CD4-positive, alpha-beta T cell (primary cell): ENCODE data around the gene PCDHA3. TPM values are rescaled to one million over a fixed set of nuclear protein-coding genes. Genes with fewer than 3 reads are reported as not detected.

ENCODE experiments used
- ATAC-seq: fragments of 200-7000 bp; cut with Tn5 transposase; one replicate; pipeline ENCODE4 v1.10.0; 2022; ENCODE audit warnings: mild to moderate bottlenecking; ENCODE audit not compliant: poor library complexity
- CTCF ChIA-PET: fragments of 350-600 bp; sonication (Branson Sonifier 250); formaldehyde crosslinking; loops from one replicate; lab custom pipeline; 2021; ENCODE audit warnings: antibody characterized with exemption, inconsistent platforms; lab: Charles Lee
- POLR2A ChIA-PET: fragments of 350-600 bp; sonication (Branson Sonifier 250); formaldehyde crosslinking; loops from one replicate; lab custom pipeline; 2021; ENCODE audit warnings: antibody characterized with exemption, inconsistent platforms; lab: Charles Lee
- DNase-seq, 14 experiments: peaks; one replicate each; pipeline ENCODE4 v3.0.0-alpha.2; 2013 to 2020; ENCODE audit warnings: mixed read lengths in 2 of 14
- H3K27ac ChIP-seq, 2 donors: one replicate each; pipeline versions ENCODE4 v1.5.1 to v1.7.0; 2013; ENCODE audit warnings: low read length in 2 of 2, low read depth in 1 of 2, mild to moderate bottlenecking in 1 of 2
- H3K27me3 ChIP-seq, 2 experiments: 1 replicate in 1 of 2; 2 replicates in 1 of 2; pipeline versions ENCODE4 v1.6.1 to v1.7.0; 2013; ENCODE audit warnings: low read length in 2 of 2, control low read depth in 1 of 2, mild to moderate bottlenecking in 1 of 2, moderate library complexity in 1 of 2; ENCODE audit not compliant: insufficient read depth in 2 of 2, control insufficient read depth in 1 of 2
- H3K36me3 ChIP-seq: one replicate; pipeline ENCODE4 v1.6.1; 2013; ENCODE audit warnings: low read length, control low read depth; ENCODE audit not compliant: insufficient read depth
- H3K4me1 ChIP-seq: one replicate; pipeline ENCODE4 v1.6.1; 2013; ENCODE audit warnings: low read length, control low read depth; ENCODE audit not compliant: insufficient read depth
- H3K4me3 ChIP-seq: one replicate; pipeline ENCODE4 v1.5.1; 2013; ENCODE audit warnings: mild to moderate bottlenecking, low read length, moderate library complexity
- H3K9me3 ChIP-seq, 2 experiments: 1 replicate in 1 of 2; 2 replicates in 1 of 2; pipeline versions ENCODE4 v1.6.1 to v1.7.0; 2013; ENCODE audit warnings: low read length in 2 of 2, mild to moderate bottlenecking in 2 of 2, control low read depth in 1 of 2, moderate library complexity in 1 of 2; ENCODE audit not compliant: control insufficient read depth in 1 of 2, insufficient read depth in 1 of 2
- H3K27ac Mint-ChIP-seq: one replicate; pipeline ENCODE4 v1.8.0; 2020; ENCODE audit warnings: mixed read lengths
- H3K27me3 Mint-ChIP-seq: one replicate; pipeline ENCODE4 v1.8.0; 2021; ENCODE audit warnings: mixed read lengths
- H3K36me3 Mint-ChIP-seq: one replicate; pipeline ENCODE4 v1.8.0; 2021; ENCODE audit warnings: low read depth, mixed read lengths
- H3K4me1 Mint-ChIP-seq: one replicate; pipeline ENCODE4 v1.8.0; 2021; ENCODE audit warnings: low read depth, mixed read lengths
- H3K4me3 Mint-ChIP-seq: one replicate; pipeline ENCODE4 v1.8.0; 2020; ENCODE audit warnings: mild to moderate bottlenecking, mixed read lengths
- H3K9me3 Mint-ChIP-seq: one replicate; pipeline ENCODE4 v1.8.0; 2020; ENCODE audit warnings: mixed read lengths
- CTCF ChIP-seq: fragments of 200-600 bp; IDR thresholded peaks from one replicate; pipeline ENCODE4 v1.8.0; 2022; ENCODE audit warnings: antibody characterized with exemption, mild to moderate bottlenecking
- intact Hi-C, 2 experiments: fragments of 100-400 bp; cut with DNase I in 1 of 2; cut with micrococcal nuclease in 1 of 2; formaldehyde crosslinking; loops; one replicate each; pipeline versions ENCODE4 v1.15.1 to v1.9.0; 2023 to 2025; cut with DNase I, micrococcal nuclease
- polyA plus RNA-seq, 2 donors: library from polyadenylated mRNA; unstranded; fragments of 120-200 nt; gene quantifications; one replicate each; pipeline ENCODE4 v1.2.1, GENCODE V29; 2013
- total RNA-seq, 174 experiments: library from RNA in 2 of 174; stranded (reverse) in 2 of 174; gene quantifications; one replicate each; pipeline ENCODE4 v1.2.3 and lab custom pipeline; 2021 to 2026

Gene PCDHA3
- total RNA-seq = not detected
- not detected for polyA plus RNA-seq (2013, experiment 1 of 2)
- 0.01 TPM for polyA plus RNA-seq (2013, experiment 2 of 2)
- total RNA-seq (lab: John Stamatoyannopoulos, UW) = 0 to 0.18 (median 0) reads per million in 172 experiments

GRCh38 chr5:140800816-140801493 is at the start of gene PCDHA3:
Gene PCDHA3 (plus strand): TSS chr5:140801057.
- Histone ChIP-seq H3K4me1 (no peaks in the 10 kb centered on the region), H3K27me3 (peaks cover 10 to 11% of the 10 kb centered on the region in 2 experiments), H3K4me3 (no peak within 1 kb of the TSS), H3K9me3 (peaks cover 27 to 34% of the 10 kb centered on the region in 2 experiments), H3K27ac (no peak within 1 kb of the TSS), H3K36me3 (no peaks in the 10 kb centered on the region)
- Mint-ChIP-seq H3K9me3 (peaks cover 20% of the 10 kb centered on the region), H3K4me1 (no peaks in the 10 kb centered on the region), H3K36me3 (peaks cover 28% of the 10 kb centered on the region), H3K27ac (no peak within 1 kb of the TSS), H3K4me3 (no peak within 1 kb of the TSS), H3K27me3 (peaks cover 46% of the 10 kb centered on the region)
- ChIA-PET POLR2A (no interaction called here), CTCF (no interaction called here)
- no peak for TF ChIP-seq CTCF
- ATAC-seq (no peak), DNase-seq (no peak)
- intact Hi-C loops = no loop called here

DNA sequence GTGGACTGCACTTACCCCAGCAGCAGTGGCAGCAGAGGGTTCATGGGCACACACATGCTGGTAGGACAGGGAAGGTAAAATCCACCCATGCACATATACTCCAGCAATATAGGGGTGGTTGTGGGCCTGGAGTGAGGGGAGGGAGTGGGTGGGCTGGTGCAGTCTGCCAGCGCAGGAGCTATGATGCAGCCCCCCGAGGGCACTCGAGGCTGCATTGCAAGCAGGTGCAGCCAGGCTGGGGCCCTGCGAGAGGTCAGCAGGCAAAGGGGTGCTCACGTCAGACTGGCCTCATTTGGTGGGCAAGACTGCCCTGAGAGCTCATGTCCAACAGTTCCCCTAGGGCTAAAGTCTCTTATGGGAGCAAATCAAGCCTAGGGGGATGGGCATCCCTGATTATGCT is 47.3 kb upstream of the PCDHA3 start:
- H3K27ac ChIP-seq = no peak overlapping the region
- H3K9me3 ChIP-seq = peaks cover 27 to 70% of the 10 kb centered on the region in 2 experiments
- Mint-ChIP-seq H3K9me3 (peaks cover 50% of the 10 kb centered on the region), H3K36me3 (peaks cover 64% of the 10 kb centered on the region), H3K4me3 (no peak overlapping the region), H3K4me1 (no peaks in the 10 kb centered on the region), H3K27ac (no peak overlapping the region), H3K27me3 (peaks cover 18% of the 10 kb centered on the region)
- DNase-seq = no peak
- no peaks in the 10 kb centered on the region for H3K4me1 ChIP-seq
- no peaks in the 10 kb centered on the region for H3K36me3 ChIP-seq
- ChIA-PET CTCF (no interaction called here), POLR2A (no interaction called here)
- peaks cover 0 to 9% of the 10 kb centered on the region in 2 experiments for H3K27me3 ChIP-seq
- no peak for ATAC-seq
- H3K4me3 ChIP-seq = no peak overlapping the region
- intact Hi-C loops = no loop called here
- no peak for TF ChIP-seq CTCF

GRCh38 chr5:140764177-140764973 is 36.5 kb upstream of the PCDHA3 start:
- peaks cover 43 to 77% of the 10 kb centered on the region in 2 experiments for H3K9me3 ChIP-seq
- H3K27ac ChIP-seq = no peak overlapping the region
- ATAC-seq (no peak), DNase-seq (no peak)
- H3K4me3 ChIP-seq = no peak overlapping the region
- Mint-ChIP-seq H3K9me3 (peaks cover 12% of the 10 kb centered on the region), H3K36me3 (peaks cover 53% of the 10 kb centered on the region), H3K4me1 (no peaks in the 10 kb centered on the region), H3K27me3 (no peaks in the 10 kb centered on the region), H3K4me3 (no peak overlapping the region), H3K27ac (no peak overlapping the region)
- ChIA-PET POLR2A (no interaction called here), CTCF (no interaction called here)
- H3K36me3 ChIP-seq = no peaks in the 10 kb centered on the region
- no peaks in the 10 kb centered on the region for H3K27me3 ChIP-seq
- TF ChIP-seq CTCF = no peak
- intact Hi-C loops = no loop called here
- H3K4me1 ChIP-seq = no peaks in the 10 kb centered on the region
